NCI-H226 (cell line): ENCODE data around the gene ITGB2.

ENCODE experiments used
- DNase-seq: peaks from one replicate; pipeline ENCODE4 v3.0.0-alpha.2; 2015

The ITGB2 gene

DNA sequence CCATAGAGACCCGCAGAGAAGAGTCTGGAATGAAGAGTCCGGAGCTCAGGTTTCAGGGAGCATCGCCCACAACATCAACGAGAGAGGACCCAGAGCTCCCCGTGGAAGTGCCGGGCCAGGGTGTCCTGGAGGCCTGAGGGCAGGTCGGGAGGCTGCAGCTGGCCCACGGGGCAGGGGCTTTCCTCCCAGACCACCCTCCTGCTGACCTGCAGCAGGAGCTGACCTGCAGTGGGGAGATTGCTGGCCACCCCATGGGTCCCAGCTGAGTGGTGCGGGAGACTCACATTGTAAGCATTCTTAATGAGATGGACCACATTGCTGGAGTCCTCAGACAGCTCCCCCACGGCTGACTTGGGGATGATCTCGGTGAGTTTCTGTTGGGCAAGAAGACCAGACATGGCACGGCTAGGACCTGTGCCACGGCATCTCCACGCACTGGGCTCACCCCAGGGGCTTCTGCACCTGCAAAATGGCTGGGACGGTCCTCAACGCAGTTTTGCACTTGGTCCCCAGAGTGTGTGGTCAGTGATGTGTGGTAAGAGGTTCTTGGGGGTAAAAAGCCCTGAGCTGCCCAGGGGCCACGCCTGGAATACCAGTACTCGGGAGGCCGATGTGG is 25.9 kb downstream of the ITGB2 start:
- no peak for DNase-seq

GRCh38 chr21:44893948-44894656 is 26.6 kb downstream of the ITGB2 start:
- DNase-seq: no peak

DNA sequence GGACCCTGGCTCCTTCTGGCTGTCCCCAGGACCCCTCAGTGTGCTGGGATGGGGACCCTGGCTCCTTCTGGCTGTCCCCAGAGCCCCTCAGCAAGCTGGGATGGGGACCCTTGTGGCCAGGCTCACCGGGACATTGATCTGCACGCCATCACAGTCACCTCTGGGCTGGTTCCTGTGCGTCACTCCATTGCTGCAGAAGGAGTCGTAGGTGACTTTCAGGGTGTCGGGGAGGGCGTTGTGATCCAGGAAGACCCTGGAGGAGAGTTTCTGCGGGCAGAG is 27.5 kb downstream of the ITGB2 start:
- no peak for DNase-seq

GRCh38 chr21:44892536-44893277 is 28.0 kb downstream of the ITGB2 start:
- no peak for DNase-seq

DNA sequence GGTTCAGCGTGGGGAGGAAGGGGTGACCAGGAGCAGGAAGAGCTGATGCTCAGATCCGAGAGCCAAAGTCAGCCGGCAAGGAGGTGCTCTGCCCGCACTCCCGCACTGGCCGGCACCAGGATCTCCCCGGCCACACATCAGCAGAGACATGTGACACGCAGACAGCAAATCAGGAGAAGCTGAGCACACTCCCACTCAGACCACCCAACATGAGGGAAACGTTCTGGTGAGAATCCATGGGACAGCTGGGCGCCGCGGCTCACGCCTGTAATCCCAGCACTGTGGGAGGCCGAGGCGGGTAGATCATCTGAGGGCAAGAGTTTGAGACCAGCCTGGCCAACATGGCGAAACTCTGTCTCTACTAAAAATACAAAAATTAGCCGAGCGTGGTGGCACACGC is 28.6 kb downstream of the ITGB2 start:
- DNase-seq: no peak

DNA sequence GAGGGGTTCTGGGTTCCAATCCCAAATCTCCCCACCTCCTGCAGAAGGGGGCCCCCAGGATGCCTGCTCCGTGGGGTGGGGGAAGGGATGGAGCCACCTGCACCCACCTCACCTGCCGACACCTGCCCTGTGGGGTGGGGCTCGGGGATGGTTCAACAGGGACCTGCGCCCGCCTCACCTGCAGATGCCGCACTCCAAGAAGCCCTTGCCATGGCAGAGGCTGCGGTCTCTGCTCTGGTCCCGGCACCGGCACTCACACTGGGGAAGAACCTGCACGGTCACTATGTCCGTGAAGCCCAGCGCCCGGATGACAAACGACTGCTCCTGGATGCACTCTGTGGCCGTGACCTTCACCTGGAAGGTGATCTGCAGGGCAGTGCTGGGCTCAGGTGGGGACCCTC is 29.1 kb downstream of the ITGB2 start:
- DNase-seq: no peak

GRCh38 chr21:44890961-44891541 is 29.6 kb downstream of the ITGB2 start:
- DNase-seq: no peak

GRCh38 chr21:44890338-44890931 is 30.3 kb downstream of the ITGB2 start:
- DNase-seq: no peak

GRCh38 chr21:44889625-44890337 is 30.9 kb downstream of the ITGB2 start:
- no peak for DNase-seq

GRCh38 chr21:44888581-44889550 is 31.8 kb downstream of the ITGB2 start:
- DNase-seq: no peak

DNA sequence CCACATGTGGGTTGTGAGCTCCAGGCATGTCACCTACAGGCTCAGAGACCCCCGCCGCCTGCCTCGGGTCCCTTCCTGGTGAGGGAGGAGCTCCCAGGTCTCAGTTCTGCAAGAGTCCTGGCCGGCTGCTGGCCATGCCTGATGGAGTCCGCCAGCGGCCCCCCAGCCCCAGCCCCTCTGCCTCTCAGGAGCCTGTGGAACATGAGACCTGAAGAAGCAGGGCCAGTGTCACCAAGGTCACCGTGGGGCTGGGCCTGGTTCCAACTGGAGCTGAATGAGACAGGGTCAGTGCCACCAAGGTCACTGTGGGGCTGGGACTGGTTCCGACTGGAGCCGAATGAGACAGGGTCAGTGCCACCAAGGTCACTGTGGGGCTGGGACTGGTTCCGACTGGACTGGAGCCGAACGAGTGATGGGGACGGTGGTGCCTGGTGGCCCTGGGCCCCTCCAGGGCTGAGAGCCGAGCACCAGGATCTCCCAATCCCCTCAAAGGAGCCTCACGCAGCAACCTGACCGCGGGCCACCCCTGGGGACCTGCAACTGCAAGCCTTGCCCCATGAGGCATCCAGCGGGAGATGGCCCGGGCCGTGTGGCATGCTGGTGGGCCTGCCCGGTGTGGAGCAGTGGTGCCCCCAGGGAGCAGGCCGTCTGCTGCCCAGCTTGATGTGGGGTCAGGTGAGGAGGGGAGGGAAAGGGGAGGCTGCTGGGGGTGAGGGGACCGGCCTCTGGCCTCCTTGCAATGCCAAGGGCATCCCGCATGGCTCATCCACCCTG is 32.7 kb downstream of the ITGB2 start:
- no peak for DNase-seq

DNA sequence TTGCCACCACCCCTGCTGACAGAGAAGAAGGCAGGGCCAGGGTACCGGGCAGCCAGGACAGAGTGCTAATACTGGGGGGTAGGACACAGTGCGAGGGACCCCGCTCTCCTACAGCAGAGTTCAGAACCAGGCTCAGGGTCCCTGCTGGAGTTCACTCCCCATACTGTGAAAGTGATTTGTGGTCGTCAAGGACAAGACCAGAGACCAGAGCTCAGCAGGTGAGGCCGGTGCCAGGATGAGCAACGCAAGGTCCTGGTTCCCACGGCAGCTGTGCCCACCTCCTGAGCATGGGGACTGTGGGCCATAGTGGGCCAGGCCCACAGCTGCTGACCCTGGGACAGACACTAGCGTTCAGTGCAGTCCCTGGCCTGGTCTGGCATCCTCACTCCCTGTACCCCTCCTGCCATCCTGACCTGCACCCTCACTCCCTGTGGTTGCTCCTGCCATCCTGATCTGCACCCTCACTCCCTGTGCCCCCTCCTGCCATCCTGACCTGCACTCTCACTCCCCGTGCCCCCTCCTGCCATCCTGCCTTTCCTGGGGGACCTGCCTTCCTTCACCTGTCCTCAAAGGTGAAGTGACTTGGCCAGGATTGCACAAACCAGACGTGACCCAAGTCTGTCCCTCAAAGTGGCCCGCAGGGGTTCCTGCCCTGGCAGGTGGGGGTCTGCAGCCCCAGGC is 33.4 kb downstream of the ITGB2 start:
- no peak for DNase-seq

DNA sequence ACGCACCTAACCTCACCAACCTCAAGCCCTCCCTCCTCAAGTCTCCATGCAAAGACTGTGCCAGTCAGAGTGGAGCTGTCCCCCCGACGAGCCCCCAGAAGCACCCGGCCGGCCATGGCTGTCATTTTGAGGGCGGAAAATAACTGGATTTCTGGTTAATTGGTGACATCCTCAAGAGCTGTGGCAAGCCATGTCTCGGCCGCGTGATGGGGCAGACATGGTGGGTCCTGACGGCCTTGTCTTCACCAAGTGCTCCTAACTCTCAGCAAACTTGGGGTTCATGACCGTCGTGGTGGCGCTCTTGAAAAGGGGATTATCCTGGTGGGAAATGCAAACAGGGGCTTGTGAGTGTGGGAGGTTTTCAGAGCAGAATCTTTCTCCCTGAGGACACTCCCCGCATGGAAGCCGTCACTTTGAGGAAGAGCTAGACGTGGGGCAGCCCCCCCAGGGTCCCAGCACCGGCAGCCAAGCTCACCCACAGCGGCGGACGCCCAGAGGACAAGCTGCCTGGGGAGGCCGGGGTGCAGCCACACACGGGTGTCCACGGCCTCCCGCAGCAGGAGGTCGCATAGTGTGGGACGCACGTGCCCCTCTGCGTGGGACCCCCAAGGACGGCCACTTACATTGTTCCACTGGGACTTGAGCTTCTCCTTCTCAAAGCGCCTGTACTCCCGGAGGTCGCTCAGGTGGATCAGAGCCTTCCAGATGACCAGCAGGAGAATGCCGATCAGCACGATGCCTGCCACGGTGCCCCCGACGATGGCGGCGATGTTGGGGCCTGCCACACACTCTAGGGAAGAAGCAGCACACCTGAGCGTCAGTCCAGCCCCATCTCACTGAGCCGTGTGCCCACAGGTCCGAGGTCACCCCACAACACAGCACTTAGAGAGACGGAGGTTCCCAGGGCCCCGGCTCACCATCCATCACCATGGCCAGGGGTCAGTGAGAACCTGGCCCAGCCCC is 34.3 kb downstream of the ITGB2 start:
- DNase-seq: no peak

DNA sequence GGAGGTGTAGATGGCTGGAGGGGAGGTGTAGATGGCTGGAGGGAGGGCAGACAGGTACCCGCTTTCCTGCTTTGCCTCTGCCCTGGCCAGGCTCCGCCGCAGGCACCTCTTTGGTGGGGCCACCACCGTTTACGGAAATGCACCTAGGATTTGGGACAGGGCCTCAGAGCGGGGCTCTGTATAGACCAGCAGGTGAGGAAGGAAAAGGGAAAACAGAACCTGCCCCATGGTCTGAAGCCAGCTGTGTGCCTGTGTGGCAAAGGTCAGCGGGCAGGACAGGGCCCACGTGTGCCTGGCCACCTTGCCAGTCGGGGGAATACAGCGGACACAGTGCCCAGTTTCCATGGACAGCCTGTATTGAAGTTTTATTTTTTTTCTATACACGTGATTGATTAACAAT is 35.1 kb downstream of the ITGB2 start:
- no peak for DNase-seq

- DNase-seq: no peak
These were observed 36.6 kb downstream of the ITGB2 start for GRCh38 chr21:44884097-44884496.

DNA sequence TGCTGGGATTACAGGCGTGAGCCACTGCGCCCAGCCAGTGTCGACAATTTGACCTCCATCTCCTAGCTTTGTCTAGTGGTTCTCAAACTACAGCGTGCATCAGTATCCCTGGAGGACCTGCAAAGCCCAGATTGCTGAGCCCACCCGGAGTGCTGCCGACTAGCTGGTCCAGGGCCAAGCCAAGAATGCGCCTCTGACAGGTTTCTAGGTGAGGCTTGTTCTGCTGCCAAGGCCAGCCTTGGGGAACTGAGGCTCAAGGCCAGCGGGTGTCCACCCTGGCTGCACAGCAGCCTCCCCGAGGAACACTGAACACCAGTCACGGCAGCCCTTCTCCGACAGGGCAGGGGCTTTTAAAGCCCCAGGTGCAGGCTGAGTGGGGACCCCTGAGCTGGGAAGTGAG is 37.4 kb downstream of the ITGB2 start:
- DNase-seq: no peak

GRCh38 chr21:44881198-44881872 is 39.4 kb downstream of the ITGB2 start:
- DNase-seq: peak; percentile 78

GRCh38 chr21:44880405-44881197 is 40.1 kb downstream of the ITGB2 start:
- peak; percentile 68 for DNase-seq
